DND-41 (cell line): ENCODE results near the gene SP100.

Source experiments
- EZH2 ChIP-seq: IDR thresholded peaks from 3 replicates; pipeline ENCODE4 v1.6.1; 2012; ENCODE audit warnings: borderline replicate concordance, low read depth, mild to moderate bottlenecking, moderate library complexity, low read length, inconsistent platforms; ENCODE audit not compliant: severe bottlenecking
- TF ChIP-seq, protein P1 (sequence below): IDR thresholded peaks from 2 replicates; pipeline ENCODE4 v1.5.1; 2012; ENCODE audit warnings: borderline replicate concordance, low read length, moderate library complexity, mild to moderate bottlenecking; ENCODE audit not compliant: poor library complexity, severe bottlenecking; ENCODE audit errors: extremely low read depth

- no peak for TF ChIP-seq EZH2
- TF ChIP-seq, protein P1, sequence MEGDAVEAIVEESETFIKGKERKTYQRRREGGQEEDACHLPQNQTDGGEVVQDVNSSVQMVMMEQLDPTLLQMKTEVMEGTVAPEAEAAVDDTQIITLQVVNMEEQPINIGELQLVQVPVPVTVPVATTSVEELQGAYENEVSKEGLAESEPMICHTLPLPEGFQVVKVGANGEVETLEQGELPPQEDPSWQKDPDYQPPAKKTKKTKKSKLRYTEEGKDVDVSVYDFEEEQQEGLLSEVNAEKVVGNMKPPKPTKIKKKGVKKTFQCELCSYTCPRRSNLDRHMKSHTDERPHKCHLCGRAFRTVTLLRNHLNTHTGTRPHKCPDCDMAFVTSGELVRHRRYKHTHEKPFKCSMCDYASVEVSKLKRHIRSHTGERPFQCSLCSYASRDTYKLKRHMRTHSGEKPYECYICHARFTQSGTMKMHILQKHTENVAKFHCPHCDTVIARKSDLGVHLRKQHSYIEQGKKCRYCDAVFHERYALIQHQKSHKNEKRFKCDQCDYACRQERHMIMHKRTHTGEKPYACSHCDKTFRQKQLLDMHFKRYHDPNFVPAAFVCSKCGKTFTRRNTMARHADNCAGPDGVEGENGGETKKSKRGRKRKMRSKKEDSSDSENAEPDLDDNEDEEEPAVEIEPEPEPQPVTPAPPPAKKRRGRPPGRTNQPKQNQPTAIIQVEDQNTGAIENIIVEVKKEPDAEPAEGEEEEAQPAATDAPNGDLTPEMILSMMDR: no peak
Observed at GRCh38 chr2:230457073-230457768, 41.2 kb downstream of the SP100 start.
